Panc1 (cell line): ENCODE results near the gene PPM1F. TPM values are rescaled to one million over a fixed set of nuclear protein-coding genes. Genes with fewer than 3 reads are reported as not detected.
A peak's percentile ranks its signal among the peaks of the same experiment; 100 is the strongest.

ENCODE experiments used
- ATAC-seq: fragments of 200-7000 bp; cut with Tn5 transposase; 2 replicates; pipeline ENCODE4 v1.9.1; 2020; ENCODE audit warnings: mild to moderate bottlenecking, moderate library complexity
- BruUV-seq: library from RNA; stranded (reverse); fragments of 400-500 nt; replicated peaks from 2 replicates; lab custom pipeline; 2021; lab: Mats Ljungman, UMichigan
- CTCF ChIA-PET: fragments of 300-600 bp; sonication (Branson Sonifier 250); formaldehyde crosslinking; loops from one replicate; lab custom pipeline; 2022; ENCODE audit warnings: antibody characterized with exemption; lab: Charles Lee
- POLR2A ChIA-PET: fragments of 300-600 bp; sonication (Branson Sonifier 250); formaldehyde crosslinking; loops from one replicate; lab custom pipeline; 2022; ENCODE audit warnings: antibody characterized with exemption; lab: Charles Lee
- DNase-seq: peaks from one replicate; pipeline ENCODE4 v3.0.0-alpha.2; 2010; ENCODE audit warnings: low read depth, low spot score
- H3K27ac ChIP-seq: 2 replicates; pipeline ENCODE4 v1.5.1; 2011; ENCODE audit warnings: mild to moderate bottlenecking, low read length, inconsistent platforms
- H3K27me3 ChIP-seq: fragments of 200-500 bp; sonication (Bioruptor generic); 2 replicates; pipeline ENCODE4 v1.6.0; 2014; ENCODE audit warnings: low read length, inconsistent platforms; ENCODE audit not compliant: control insufficient read depth, insufficient read depth
- H3K36me3 ChIP-seq: fragments of 200-500 bp; sonication (Bioruptor generic); 2 replicates; pipeline ENCODE4 v1.5.1; 2014; ENCODE audit warnings: inconsistent platforms, mild to moderate bottlenecking, low read length, moderate library complexity; ENCODE audit not compliant: control insufficient read depth, insufficient read depth
- H3K4me1 ChIP-seq: 2 replicates; pipeline ENCODE4 v1.5.1; 2011; ENCODE audit warnings: inconsistent platforms, mild to moderate bottlenecking, low read length, moderate library complexity; ENCODE audit not compliant: control insufficient read depth, insufficient read depth
- H3K4me3 ChIP-seq, 2 experiments: 2 replicates each; pipeline ENCODE4 v1.5.1; 2011 to 2012; ENCODE audit warnings: low read depth in 2 of 2, low read length in 2 of 2, mild to moderate bottlenecking in 2 of 2, inconsistent platforms in 1 of 2, moderate library complexity in 1 of 2
- H3K9me3 ChIP-seq: fragments of 200-500 bp; sonication (Bioruptor generic); 2 replicates; pipeline ENCODE4 v1.5.1; 2014; ENCODE audit warnings: low read depth, mild to moderate bottlenecking, inconsistent platforms, low read length, moderate library complexity; ENCODE audit not compliant: control insufficient read depth, insufficient read depth
- POLR2AphosphoS5 ChIP-seq: IDR thresholded peaks from 2 replicates; pipeline ENCODE4 v1.6.1; 2012; ENCODE audit warnings: mild to moderate bottlenecking, low read depth, low read length, moderate library complexity
- SIN3A ChIP-seq: IDR thresholded peaks from 2 replicates; pipeline ENCODE4 v1.6.1; 2012; ENCODE audit warnings: low read depth, mild to moderate bottlenecking, low read length, moderate library complexity, borderline replicate concordance; ENCODE audit not compliant: insufficient read depth
- TCF7L2 ChIP-seq: IDR thresholded peaks from 2 replicates; pipeline ENCODE4 v1.6.1; 2011; ENCODE audit warnings: mild to moderate bottlenecking, low read depth, low read length, inconsistent platforms
- in situ Hi-C: cut with HindIII; loops from 2 replicates; pipeline ENCODE4 v1.10.0; 2016; ENCODE audit warnings: low sequenced_read_pairs, low pct_unique_long_range_greater_than_20kb
- intact Hi-C: fragments of 100-400 bp; cut with micrococcal nuclease; formaldehyde crosslinking; loops from one replicate; pipeline ENCODE4 v1.10.0; 2022; ENCODE audit not compliant: unreplicated experiment
- total RNA-seq: library from RNA; stranded (reverse); gene quantifications from one replicate; pipeline ENCODE4 v1.2.1, GENCODE V29; 2021; ENCODE audit not compliant: unreplicated experiment
- TF ChIP-seq, protein P1 (sequence below), 2 experiments: IDR thresholded peaks; 2 replicates each; pipeline ENCODE4 v1.6.1; 2011 to 2012; ENCODE audit warnings: low read depth in 2 of 2, control low read depth in 1 of 2, low read length in 1 of 2, mild to moderate bottlenecking in 1 of 2, moderate library complexity in 1 of 2; ENCODE audit not compliant: insufficient read depth in 1 of 2
- TF ChIP-seq, protein P2 (sequence below): fragments of 450-650 bp; IDR thresholded peaks from 2 replicates; pipeline ENCODE4 v1.5.1; 2017; ENCODE audit warnings: mild to moderate bottlenecking

PPM1F gene
- total RNA-seq, 1 experiment from 2014 or later, result 28.9 TPM

DNA sequence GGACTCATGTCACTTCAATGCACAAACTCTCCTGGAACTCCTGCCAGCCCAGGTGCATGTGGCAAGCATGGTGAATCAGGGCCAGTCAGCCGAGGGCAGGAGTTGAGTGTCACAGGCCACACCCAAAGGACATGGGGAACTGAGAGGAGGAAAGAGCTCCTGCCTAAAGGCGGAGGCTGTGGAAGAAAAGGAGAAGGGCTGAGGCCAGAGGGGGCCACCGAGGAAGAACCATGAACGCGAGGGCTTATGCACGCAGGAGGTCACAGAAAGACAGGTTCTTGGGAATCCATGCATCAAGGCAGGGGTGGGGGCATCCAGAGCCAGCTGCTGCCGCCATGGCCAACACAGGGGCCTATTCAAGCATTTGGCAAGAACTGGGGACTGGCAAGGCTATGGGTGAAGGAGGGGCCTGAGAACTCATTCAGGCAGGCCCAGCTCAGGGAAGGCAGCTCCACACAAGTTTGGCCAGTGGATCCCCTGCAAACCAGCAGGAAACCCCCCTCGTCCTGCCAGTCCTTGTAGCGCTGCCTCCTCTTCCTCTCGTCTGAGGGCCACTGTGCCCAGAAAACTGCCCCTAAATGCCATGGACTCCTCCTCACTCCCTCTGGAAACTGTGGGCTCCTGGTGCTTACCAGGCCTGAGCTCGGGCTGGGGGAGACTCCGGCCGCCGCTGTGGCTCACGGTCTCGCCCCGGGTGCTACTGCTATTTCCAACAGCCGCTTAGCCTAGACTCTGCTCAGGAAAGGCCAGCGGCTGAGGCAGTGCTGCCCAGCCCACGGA, 15.4 kb downstream of the PPM1F start:
- DNase-seq, result no peak
- in situ Hi-C loops (loop anchor here (25.0 kb wide), 1 partner anchor 125 kb away; no protein-coding TSS in a partner anchor), intact Hi-C loops (loop anchor here (5.0 kb wide), 1 partner anchor 225 kb away; no protein-coding TSS in a partner anchor)
- Histone ChIP-seq H3K4me3 (no peak overlapping the region), H3K27ac (peak overlapping the region; percentile 91; the same call in 1 of the 2 replicates), H3K36me3 (no peaks in the 10 kb centered on the region), H3K9me3 (no peaks in the 10 kb centered on the region), H3K27me3 (no peaks in the 10 kb centered on the region), H3K4me1 (peaks cover 13% of the 10 kb centered on the region)
- TF ChIP-seq TCF7L2, result no peak
- no peak for TF ChIP-seq POLR2AphosphoS5
- TF ChIP-seq, protein P1, sequence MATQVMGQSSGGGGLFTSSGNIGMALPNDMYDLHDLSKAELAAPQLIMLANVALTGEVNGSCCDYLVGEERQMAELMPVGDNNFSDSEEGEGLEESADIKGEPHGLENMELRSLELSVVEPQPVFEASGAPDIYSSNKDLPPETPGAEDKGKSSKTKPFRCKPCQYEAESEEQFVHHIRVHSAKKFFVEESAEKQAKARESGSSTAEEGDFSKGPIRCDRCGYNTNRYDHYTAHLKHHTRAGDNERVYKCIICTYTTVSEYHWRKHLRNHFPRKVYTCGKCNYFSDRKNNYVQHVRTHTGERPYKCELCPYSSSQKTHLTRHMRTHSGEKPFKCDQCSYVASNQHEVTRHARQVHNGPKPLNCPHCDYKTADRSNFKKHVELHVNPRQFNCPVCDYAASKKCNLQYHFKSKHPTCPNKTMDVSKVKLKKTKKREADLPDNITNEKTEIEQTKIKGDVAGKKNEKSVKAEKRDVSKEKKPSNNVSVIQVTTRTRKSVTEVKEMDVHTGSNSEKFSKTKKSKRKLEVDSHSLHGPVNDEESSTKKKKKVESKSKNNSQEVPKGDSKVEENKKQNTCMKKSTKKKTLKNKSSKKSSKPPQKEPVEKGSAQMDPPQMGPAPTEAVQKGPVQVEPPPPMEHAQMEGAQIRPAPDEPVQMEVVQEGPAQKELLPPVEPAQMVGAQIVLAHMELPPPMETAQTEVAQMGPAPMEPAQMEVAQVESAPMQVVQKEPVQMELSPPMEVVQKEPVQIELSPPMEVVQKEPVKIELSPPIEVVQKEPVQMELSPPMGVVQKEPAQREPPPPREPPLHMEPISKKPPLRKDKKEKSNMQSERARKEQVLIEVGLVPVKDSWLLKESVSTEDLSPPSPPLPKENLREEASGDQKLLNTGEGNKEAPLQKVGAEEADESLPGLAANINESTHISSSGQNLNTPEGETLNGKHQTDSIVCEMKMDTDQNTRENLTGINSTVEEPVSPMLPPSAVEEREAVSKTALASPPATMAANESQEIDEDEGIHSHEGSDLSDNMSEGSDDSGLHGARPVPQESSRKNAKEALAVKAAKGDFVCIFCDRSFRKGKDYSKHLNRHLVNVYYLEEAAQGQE (IDR thresholded peaks at IDR 0.05; ENCODE audit: insufficient read depth in 1 of 2, low read depth in 2 of 2, low read length in 1 of 2), result no peak
- TF ChIP-seq, protein P2, sequence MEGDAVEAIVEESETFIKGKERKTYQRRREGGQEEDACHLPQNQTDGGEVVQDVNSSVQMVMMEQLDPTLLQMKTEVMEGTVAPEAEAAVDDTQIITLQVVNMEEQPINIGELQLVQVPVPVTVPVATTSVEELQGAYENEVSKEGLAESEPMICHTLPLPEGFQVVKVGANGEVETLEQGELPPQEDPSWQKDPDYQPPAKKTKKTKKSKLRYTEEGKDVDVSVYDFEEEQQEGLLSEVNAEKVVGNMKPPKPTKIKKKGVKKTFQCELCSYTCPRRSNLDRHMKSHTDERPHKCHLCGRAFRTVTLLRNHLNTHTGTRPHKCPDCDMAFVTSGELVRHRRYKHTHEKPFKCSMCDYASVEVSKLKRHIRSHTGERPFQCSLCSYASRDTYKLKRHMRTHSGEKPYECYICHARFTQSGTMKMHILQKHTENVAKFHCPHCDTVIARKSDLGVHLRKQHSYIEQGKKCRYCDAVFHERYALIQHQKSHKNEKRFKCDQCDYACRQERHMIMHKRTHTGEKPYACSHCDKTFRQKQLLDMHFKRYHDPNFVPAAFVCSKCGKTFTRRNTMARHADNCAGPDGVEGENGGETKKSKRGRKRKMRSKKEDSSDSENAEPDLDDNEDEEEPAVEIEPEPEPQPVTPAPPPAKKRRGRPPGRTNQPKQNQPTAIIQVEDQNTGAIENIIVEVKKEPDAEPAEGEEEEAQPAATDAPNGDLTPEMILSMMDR, result no peak
- no peak for TF ChIP-seq SIN3A
- ChIA-PET CTCF (interaction anchor here (0.5 to 1.4 kb wide), 2 partner anchors 13 to 15 kb away, joined by 3 to 4 read pairs; partner anchors contain the start of gene PPM1F), POLR2A (no interaction called here)
- no peak for ATAC-seq
- no TSS peak for BruUV-seq

DNA sequence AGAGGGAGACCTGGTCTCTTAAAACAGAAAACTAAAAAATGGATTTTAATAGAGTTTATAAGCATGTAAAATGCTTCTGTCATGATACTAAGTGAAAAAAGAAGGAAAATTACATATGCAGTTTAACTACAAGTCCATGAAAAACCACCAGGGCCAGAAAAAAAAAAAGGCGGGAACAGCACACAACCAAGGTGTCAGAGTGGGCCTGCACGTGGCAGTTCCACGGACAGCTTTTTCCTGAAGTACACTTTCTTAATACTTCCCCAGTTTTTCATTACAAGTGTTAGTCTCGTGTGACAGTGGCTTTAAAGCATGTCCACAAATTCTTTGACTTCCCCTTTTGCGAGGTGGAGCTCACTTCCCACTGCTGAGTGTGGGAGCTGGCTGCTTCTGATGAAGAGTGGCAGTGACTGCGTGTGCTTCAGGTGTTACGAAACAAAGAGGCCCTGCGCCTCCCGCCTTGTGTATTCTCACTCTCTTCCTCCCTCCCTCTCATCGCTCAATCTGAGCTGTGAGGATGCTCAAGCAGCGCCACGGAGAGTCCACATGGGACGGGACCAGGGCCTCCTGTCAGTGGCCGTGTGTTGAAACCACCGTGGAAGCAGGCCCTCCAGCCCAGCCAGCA, 16.4 kb downstream of the PPM1F start:
- POLR2A ChIA-PET, result no interaction called here
- H3K27ac ChIP-seq, result no peak overlapping the region
- no peaks in the 10 kb centered on the region for H3K36me3 ChIP-seq
- TF ChIP-seq, protein P2, result no peak
- no peak for TF ChIP-seq SIN3A
- TF ChIP-seq POLR2AphosphoS5, result no peak
- no peaks in the 10 kb centered on the region for H3K9me3 ChIP-seq
- in situ Hi-C loops, result loop anchor here (25.0 kb wide), 1 partner anchor 124 kb away; no protein-coding TSS in a partner anchor
- no peaks in the 10 kb centered on the region for H3K27me3 ChIP-seq
- H3K4me1 ChIP-seq, result peaks cover 13% of the 10 kb centered on the region
- ATAC-seq (no peak), DNase-seq (no peak)
- H3K4me3 ChIP-seq, result no peak overlapping the region
- CTCF ChIA-PET, result no interaction called here
- intact Hi-C loops, result loop anchor here (5.0 kb wide), 1 partner anchor 224 kb away; no protein-coding TSS in a partner anchor
- BruUV-seq, result no TSS peak
